ENCODE results near the gene GPN1. TPM values are rescaled to one million over a fixed set of nuclear protein-coding genes. Genes with fewer than 3 reads are reported as not detected.

Gene GPN1
- total RNA-seq (10 to 100 TPM; 28.8 to 29.3 TPM), polyA plus RNA-seq (ENCODE audit: insufficient read depth, low read depth, low replicate concordance) (77.5 TPM)
- long read RNA-seq, donor 1, transcript GPN1-212 (14 exons, 1,832 nt), result major isoform, 17 of 106 reads
- long read RNA-seq, donor 1, partial matches to known transcripts, result 79 of 106 reads
- long read RNA-seq, donor 1, other reads (novel, unspliced or antisense), result 9 of 106 reads
- long read RNA-seq, donor 2, transcript GPN1-212 (14 exons, 1,832 nt), result major isoform, 9 of 32 reads
- long read RNA-seq, donor 2, partial matches to known transcripts, result 18 of 32 reads
- long read RNA-seq, donor 2, other reads (novel, unspliced or antisense), result 5 of 32 reads

- Histone ChIP-seq H3K36me3 (ENCODE audit: low read depth, missing control alignments) (no peaks in the 10 kb centered on the region), H3K9me3 (no peaks in the 10 kb centered on the region), H3K4me1 (peaks cover 5% of the 10 kb centered on the region), H3K4me3 (peak within 1 kb of the TSS; percentile 66 to 79), H3K27ac (peak within 1 kb of the TSS; percentile 68 to 84), H3K27me3 (no peaks in the 10 kb centered on the region)
- intact Hi-C loops (cut with DNase I; ENCODE audit: low total_unique reads), result no loop called here
- no peak for TF ChIP-seq CTCF (IDR thresholded peaks at IDR 0.05)
- TF ChIP-seq POLR2A (IDR thresholded peaks at IDR 0.05), result no peak
- WGBS, 2 donors, result 0 to 1% methylated on average over 38 to 44 of the region's 44 CpGs
- DNase-seq, result peak; percentile 91
These were observed at the start of gene GPN1, which contains the start of gene CCDC121 for GRCh38 chr2:27628767-27629709. Gene GPN1, plus strand, starts transcription at chr2:27629050. Its CDS starts 9 bp downstream, at chr2:27629059. Gene CCDC121, minus strand, starts transcription at chr2:27629012. Its CDS starts 1,213 bp downstream, at chr2:27627799.

GRCh38 chr2:27581417-27582128, 47.3 kb upstream of the GPN1 start:
- Histone ChIP-seq H3K27ac (no peak overlapping the region), H3K27me3 (no peaks in the 10 kb centered on the region), H3K4me3 (no peak overlapping the region), H3K9me3 (no peaks in the 10 kb centered on the region), H3K36me3 (ENCODE audit: low read depth, missing control alignments) (no peaks in the 10 kb centered on the region), H3K4me1 (peaks cover 6% of the 10 kb centered on the region)
- TF ChIP-seq CTCF (IDR thresholded peaks at IDR 0.05) (no peak), POLR2A (IDR thresholded peaks at IDR 0.05) (no peak)
- no peak for DNase-seq
- 88 to 93% methylated on average over 12 to 19 of the region's 19 CpGs for WGBS, 2 donors
- intact Hi-C loops (cut with DNase I; ENCODE audit: low total_unique reads), result no loop called here

- TF ChIP-seq CTCF (IDR thresholded peaks at IDR 0.05) (no peak), POLR2A (IDR thresholded peaks at IDR 0.05) (no peak)
- Histone ChIP-seq H3K4me3 (peak overlapping the region; percentile 67 to 77), H3K27ac (peak overlapping the region; percentile 64 to 77), H3K27me3 (no peaks in the 10 kb centered on the region), H3K36me3 (ENCODE audit: low read depth, missing control alignments) (no peaks in the 10 kb centered on the region), H3K9me3 (no peaks in the 10 kb centered on the region), H3K4me1 (peaks cover 6% of the 10 kb centered on the region)
- intact Hi-C loops (cut with DNase I; ENCODE audit: low total_unique reads), result no loop called here
- WGBS, 2 donors, result 65 to 66% methylated on average over 14 to 16 of the region's 16 CpGs
- DNase-seq, result peak; percentile 19
These were observed 46.6 kb upstream of the GPN1 start for GRCh38 chr2:27582129-27582694.

GRCh38 chr2:27582695-27583389, 46.0 kb upstream of the GPN1 start, which contains the start of gene ZNF512:
Gene ZNF512, plus strand, starts transcription at chr2:27583042. Its CDS starts 71 bp downstream, at chr2:27583113.
- DNase-seq, result peak; percentile 94
- WGBS, 2 donors, result 1% methylated on average over 31 to 38 of the region's 38 CpGs
- H3K4me3 ChIP-seq, result peak within 1 kb of the TSS; percentile 67 to 77
- no peaks in the 10 kb centered on the region for H3K36me3 ChIP-seq (ENCODE audit: low read depth, missing control alignments)
- intact Hi-C loops (cut with DNase I; ENCODE audit: low total_unique reads), result no loop called here
- H3K27ac ChIP-seq, result peak within 1 kb of the TSS; percentile 64 to 77
- H3K27me3 ChIP-seq, result no peaks in the 10 kb centered on the region
- no peaks in the 10 kb centered on the region for H3K9me3 ChIP-seq
- TF ChIP-seq POLR2A (IDR thresholded peaks at IDR 0.05) (no peak), CTCF (IDR thresholded peaks at IDR 0.05) (no peak)
- H3K4me1 ChIP-seq, result peaks cover 6% of the 10 kb centered on the region
